GM18502 (cell line): ENCODE measurements around the gene SLC41A3.

Experiments used
- ATAC-seq: cut with Tn5 transposase; IDR thresholded peaks from one replicate; pipeline ENCODE4 v1.9.1; 2021; ENCODE audit warnings: mild to moderate bottlenecking; ENCODE audit not compliant: unreplicated experiment, poor library complexity

The SLC41A3 gene

GRCh38 chr3:126083913-126084767 is at the start of gene SLC41A3:
TSS of gene SLC41A3 (minus strand) at chr3:126084124. CDS start at chr3:126068219, 15,905 bp downstream.
- ATAC-seq = peak; percentile 96

- no peak for ATAC-seq
Measured at GRCh38 chr3:126133606-126134005, 49.7 kb upstream of the SLC41A3 start.

GRCh38 chr3:126132751-126133511 is 49.0 kb upstream of the SLC41A3 start:
- no peak for ATAC-seq

GRCh38 chr3:126131881-126132750 is 48.2 kb upstream of the SLC41A3 start:
- ATAC-seq = no peak

GRCh38 chr3:126130981-126131745 is 47.2 kb upstream of the SLC41A3 start:
- ATAC-seq = no peak

GRCh38 chr3:126130081-126130855 is 46.3 kb upstream of the SLC41A3 start:
- no peak for ATAC-seq

GRCh38 chr3:126129398-126129891 is 45.5 kb upstream of the SLC41A3 start:
- no peak for ATAC-seq

- ATAC-seq = no peak
Measured at GRCh38 chr3:126128504-126129397, 44.8 kb upstream of the SLC41A3 start.

GRCh38 chr3:126127904-126128303 is 44.0 kb upstream of the SLC41A3 start:
- ATAC-seq = no peak

GRCh38 chr3:126127452-126127851 is 43.5 kb upstream of the SLC41A3 start:
- ATAC-seq = no peak

GRCh38 chr3:126126811-126127431 is 43.0 kb upstream of the SLC41A3 start:
- ATAC-seq = no peak

GRCh38 chr3:126126286-126126685 is 42.4 kb upstream of the SLC41A3 start:
- no peak for ATAC-seq

GRCh38 chr3:126125781-126126251 is 41.9 kb upstream of the SLC41A3 start:
- ATAC-seq = no peak

GRCh38 chr3:126125341-126125740 is 41.4 kb upstream of the SLC41A3 start:
- no peak for ATAC-seq

GRCh38 chr3:126124896-126125295 is 41.0 kb upstream of the SLC41A3 start:
- ATAC-seq = no peak

GRCh38 chr3:126124148-126124868 is 40.4 kb upstream of the SLC41A3 start:
- no peak for ATAC-seq

- ATAC-seq = no peak
Measured at GRCh38 chr3:126121632-126122031, 37.7 kb upstream of the SLC41A3 start.
